Measurements from ENCODE around the gene CCDC74B. TPM values are rescaled to one million over a fixed set of nuclear protein-coding genes. Genes with fewer than 3 reads are reported as not detected.
"Not testable (repeated sequence)": the region's sequence is repeated elsewhere in the genome, so short reads cannot be mapped to it uniquely, and the experiment has no call there.

CCDC74B gene
- total and polyA plus RNA-seq, 2 donors, result 5.2 to 8.1 TPM

DNA sequence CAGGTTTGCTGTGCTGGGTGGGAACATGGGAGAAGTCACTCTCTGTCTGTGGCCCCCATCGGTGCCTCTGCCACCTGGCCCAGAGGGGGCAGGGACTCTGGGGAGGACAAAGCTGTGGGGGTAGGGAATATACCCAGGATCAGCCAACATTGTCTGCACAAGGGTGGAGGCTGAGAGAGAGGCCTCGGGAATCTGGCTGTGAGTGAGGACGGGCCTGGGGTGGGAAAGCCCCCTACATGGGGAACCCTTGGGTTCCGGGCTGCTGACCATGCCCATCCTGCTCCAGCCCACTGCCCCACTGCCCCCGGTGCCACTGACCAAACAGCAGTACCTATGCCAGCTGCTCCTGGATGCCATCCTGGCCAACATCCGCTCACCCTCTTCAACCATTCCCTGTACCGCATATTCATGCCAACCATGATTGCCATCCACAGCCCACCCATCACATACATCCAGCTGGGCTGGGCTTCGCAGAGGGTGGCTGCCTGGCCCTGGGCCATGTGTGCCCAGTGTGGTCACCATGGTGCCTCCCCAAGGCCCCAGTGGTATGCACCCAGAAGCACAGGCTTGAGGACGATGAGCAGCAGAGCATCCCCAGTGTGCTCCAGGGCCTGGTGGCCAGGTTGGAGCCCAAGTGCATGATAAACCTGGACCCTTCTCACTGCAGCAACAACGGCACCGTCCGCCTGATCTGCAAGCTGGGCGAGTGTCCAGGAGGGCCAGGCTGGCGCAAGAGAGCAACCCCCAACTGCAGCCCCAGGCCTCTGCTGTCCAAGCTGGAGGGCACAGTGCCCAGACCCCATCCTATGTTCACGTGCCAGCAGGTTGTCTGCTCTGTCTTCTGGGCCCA is 9.0 kb downstream of the CCDC74B start:
- H3K36me3 ChIP-seq (ENCODE audit: insufficient read depth), result no peaks in the 10 kb centered on the region
- DNase-seq (ENCODE audit: extremely low spot score), result no peak
- H3K27ac ChIP-seq (ENCODE audit: low read depth), result no peak overlapping the region
- no peaks in the 10 kb centered on the region for H3K4me1 ChIP-seq (ENCODE audit: insufficient read depth)
- WGBS, result 87% methylated on average over 15 of the region's 15 CpGs
- no peak overlapping the region for H3K4me3 ChIP-seq (ENCODE audit: low read depth, low read length)

DNA sequence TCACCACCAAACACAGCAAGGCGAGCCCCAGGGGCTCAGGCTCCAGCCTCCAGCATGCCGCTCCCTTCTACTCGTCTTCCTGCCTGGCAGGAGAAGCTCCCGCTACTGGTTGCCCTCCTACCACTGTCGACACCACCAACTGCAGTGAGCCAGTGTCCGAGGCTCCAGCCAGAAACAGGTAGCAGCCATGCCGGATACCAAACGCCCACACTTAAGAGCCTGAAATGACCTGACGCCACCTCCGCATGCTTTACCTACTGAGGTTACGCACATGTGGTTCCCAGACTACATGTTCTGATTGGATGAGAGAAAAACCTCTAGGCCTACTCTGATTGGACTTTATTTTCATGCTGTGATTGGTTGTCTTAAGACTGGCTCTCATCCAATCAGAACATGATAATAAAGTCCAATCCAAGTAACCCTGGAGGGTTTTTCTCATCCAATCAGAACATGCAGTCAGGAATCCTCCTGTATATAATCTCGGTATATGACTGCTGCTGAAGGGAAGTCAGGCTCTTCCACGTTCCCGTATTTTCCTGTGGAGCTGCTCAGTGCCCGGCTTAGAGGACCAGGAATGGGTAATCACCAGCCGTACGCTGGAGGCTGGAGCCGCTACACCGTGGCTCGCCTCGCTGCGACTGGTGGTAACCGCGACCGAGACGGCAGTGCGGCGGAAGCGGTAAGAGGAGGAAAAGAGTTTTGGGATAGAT is 15.6 kb downstream of the CCDC74B start, which contains the start of gene POTEF:
Gene POTEF, minus strand, starts transcription at position 103 of the 710 bp plus-strand sequence. CDS start 8,707 bp downstream, outside the sequence.
- not testable (repeated sequence) for H3K36me3 ChIP-seq (ENCODE audit: insufficient read depth)
- WGBS, result 90% methylated on average over 18 of the region's 29 CpGs

GRCh38 chr2:130128464-130128863 is 16.4 kb downstream of the CCDC74B start:
- not testable (repeated sequence) for H3K4me3 ChIP-seq (ENCODE audit: low read depth, low read length); H3K36me3 ChIP-seq (ENCODE audit: insufficient read depth); DNase-seq (ENCODE audit: extremely low spot score); H3K27ac ChIP-seq (ENCODE audit: low read depth); H3K4me1 ChIP-seq (ENCODE audit: insufficient read depth)
- WGBS, result 89% methylated on average over 14 of the region's 14 CpGs

More for the DNA sequence above, 15.6 kb downstream of the CCDC74B start, which contains the start of gene POTEF:
- not testable (repeated sequence) for H3K4me1 ChIP-seq (ENCODE audit: insufficient read depth); H3K27ac ChIP-seq (ENCODE audit: low read depth); DNase-seq (ENCODE audit: extremely low spot score); H3K4me3 ChIP-seq (ENCODE audit: low read depth, low read length)

DNA sequence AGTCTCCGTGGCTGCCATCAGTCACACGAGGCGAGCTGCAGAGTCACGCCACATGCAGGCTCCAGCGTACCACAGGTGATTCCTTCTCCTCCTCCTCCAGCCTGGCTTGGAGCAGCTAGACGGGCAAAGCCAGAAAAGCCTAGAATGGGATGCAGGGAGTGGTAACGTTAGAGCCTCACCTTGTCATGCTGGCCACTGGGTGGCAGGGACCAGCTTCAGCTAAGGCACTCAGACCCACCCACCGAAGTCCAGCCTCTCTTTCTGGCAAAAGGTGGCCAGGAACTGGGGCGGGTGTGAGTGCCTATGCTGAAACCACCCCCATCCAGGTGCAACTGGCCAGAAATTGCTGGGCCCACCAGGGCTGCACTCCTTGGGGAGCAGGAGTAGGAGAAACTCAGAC is 17.2 kb downstream of the CCDC74B start:
- H3K27ac ChIP-seq (ENCODE audit: low read depth); DNase-seq (ENCODE audit: extremely low spot score); H3K4me1 ChIP-seq (ENCODE audit: insufficient read depth); H3K4me3 ChIP-seq (ENCODE audit: low read depth, low read length); H3K36me3 ChIP-seq (ENCODE audit: insufficient read depth): not testable (repeated sequence)
- 59% methylated on average over 3 of the region's 9 CpGs for WGBS

DNA sequence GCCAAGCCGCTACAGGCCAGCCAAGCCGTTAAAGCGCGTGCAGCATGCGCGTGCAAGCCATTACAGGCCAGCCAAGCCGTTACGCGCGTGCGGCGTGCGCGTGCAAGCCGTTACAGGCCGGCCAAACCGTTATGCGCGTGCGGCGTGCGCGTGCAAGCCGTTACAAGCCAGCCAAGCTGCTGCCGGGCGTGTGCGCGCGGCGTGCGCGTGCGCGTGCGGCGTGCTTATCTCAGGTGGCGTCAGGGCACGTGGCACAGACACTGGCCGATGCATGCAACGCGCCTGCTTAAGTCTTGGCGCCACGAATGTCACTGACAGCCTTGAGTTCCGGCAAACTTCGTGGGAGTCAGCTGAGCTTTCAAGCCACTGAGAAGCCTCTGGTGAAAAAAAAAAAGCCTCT is 24.0 kb downstream of the CCDC74B start:
- H3K4me3 ChIP-seq (ENCODE audit: low read depth, low read length); H3K27ac ChIP-seq (ENCODE audit: low read depth); H3K36me3 ChIP-seq (ENCODE audit: insufficient read depth); DNase-seq (ENCODE audit: extremely low spot score); H3K4me1 ChIP-seq (ENCODE audit: insufficient read depth): not testable (repeated sequence)
- WGBS, result 93% methylated on average over 35 of the region's 45 CpGs

DNA sequence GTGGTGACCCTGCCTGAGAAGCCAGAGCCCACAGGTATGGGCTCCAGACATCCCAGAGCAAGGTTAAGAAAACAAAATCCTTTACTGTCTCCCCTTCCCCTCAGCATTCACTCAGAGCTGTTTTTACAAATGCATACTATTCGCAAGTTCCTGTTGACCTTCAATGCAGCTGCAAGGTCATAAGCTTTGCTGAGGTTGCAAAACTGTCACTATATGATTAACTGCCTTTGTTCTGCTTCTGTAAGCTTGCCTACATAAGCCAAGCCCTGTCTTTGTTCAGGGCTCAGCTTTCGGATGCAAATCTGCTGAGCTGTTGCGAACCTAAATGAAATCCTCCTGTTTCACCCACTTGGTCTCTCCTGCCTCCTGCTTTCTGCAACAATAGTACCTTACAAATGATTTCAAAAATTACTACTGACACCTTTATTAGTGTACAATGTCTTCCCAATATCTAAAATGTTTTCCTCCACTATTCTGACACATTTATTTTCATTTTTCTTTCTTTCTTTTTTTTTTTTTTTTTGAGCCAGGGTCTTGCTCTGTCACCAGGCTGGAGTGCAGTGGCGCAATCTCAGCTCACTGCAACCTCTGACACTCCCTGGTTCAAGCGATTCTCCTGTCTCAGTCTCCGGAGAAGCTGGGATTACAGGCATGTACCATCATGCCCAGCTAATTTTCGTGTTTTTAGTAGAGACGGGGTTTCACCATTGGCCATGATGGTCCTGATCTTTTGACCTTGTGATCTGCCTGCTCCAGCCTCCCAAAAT is 42.1 kb downstream of the CCDC74B start:
- not testable (repeated sequence) for H3K36me3 ChIP-seq (ENCODE audit: insufficient read depth); DNase-seq (ENCODE audit: extremely low spot score); H3K4me1 ChIP-seq (ENCODE audit: insufficient read depth); H3K4me3 ChIP-seq (ENCODE audit: low read depth, low read length); H3K27ac ChIP-seq (ENCODE audit: low read depth)
- 72% methylated on average over 8 of the region's 8 CpGs for WGBS

Small RNA genes within 50 kb of the gene (small RNA-seq; reads per million reads assigned to genes)
- not detected for gene RNU6-1049P

Other genes starting within 250 kb of the CCDC74B start
- gene RAB6C, start 165.4 kb downstream of the CCDC74B start, total RNA-seq, result 0.11 TPM
- gene RAB6C, start 165.4 kb downstream of the CCDC74B start, polyA plus RNA-seq, result 0.08 TPM
- gene POTEF, start 15.9 kb downstream of the CCDC74B start, total RNA-seq, result not detected
- gene POTEF, start 15.9 kb downstream of the CCDC74B start, polyA plus RNA-seq, result not detected
- gene SMPD4, start 36.5 kb upstream of the CCDC74B start, total RNA-seq, result 15.6 TPM
- 40.8 TPM for gene SMPD4, start 36.5 kb upstream of the CCDC74B start, polyA plus RNA-seq
- 50.4 TPM for gene MZT2B, start 37.1 kb upstream of the CCDC74B start, total RNA-seq
- gene MZT2B, start 37.1 kb upstream of the CCDC74B start, polyA plus RNA-seq, result 251 TPM
- gene TUBA3E, start 53.3 kb upstream of the CCDC74B start, total RNA-seq, result not detected
- not detected for gene TUBA3E, start 53.3 kb upstream of the CCDC74B start, polyA plus RNA-seq
- gene IMP4, start 197.8 kb upstream of the CCDC74B start, total RNA-seq, result 22.3 TPM
- gene IMP4, start 197.8 kb upstream of the CCDC74B start, polyA plus RNA-seq, result 102 TPM
- gene PTPN18, start 210.9 kb upstream of the CCDC74B start, total RNA-seq, result 28.6 TPM
- 42.4 TPM for gene PTPN18, start 210.9 kb upstream of the CCDC74B start, polyA plus RNA-seq

All from urinary bladder (tissue), 4 donors.